Measurements from ENCODE around the gene HYI.
"Not testable (repeated sequence)": the region's sequence is repeated elsewhere in the genome, so short reads cannot be mapped to it uniquely, and the experiment has no call there.

HYI gene

GRCh38 chr1:43477716-43478115 lies 24.0 kb upstream of the HYI start:
- no peaks in the 10 kb centered on the region for H3K36me3 ChIP-seq (ENCODE audit: low read length)
- H3K9ac ChIP-seq (ENCODE audit: low read length), result no peak overlapping the region
- H3K27ac ChIP-seq (ENCODE audit: low read depth, low read length), result no peak overlapping the region
- H3K4me3 ChIP-seq (ENCODE audit: insufficient read depth, low read length, poor library complexity, severe bottlenecking), result no peak overlapping the region
- H3K4me2 ChIP-seq (ENCODE audit: low read depth, low read length, poor library complexity, severe bottlenecking), result no peak overlapping the region
- H3K27me3 ChIP-seq (ENCODE audit: low read length), result no peaks in the 10 kb centered on the region
- H3K9me2 ChIP-seq (replicated peaks; ENCODE audit: insufficient read depth, low read length), result no peaks in the 10 kb centered on the region
- no peaks in the 10 kb centered on the region for H3F3A ChIP-seq (ENCODE audit: insufficient read depth)
- no peak for TF ChIP-seq CTCF (IDR thresholded peaks at IDR 0.05; ENCODE audit: insufficient read depth, low read length, poor library complexity, severe bottlenecking)
- TF ChIP-seq EZH2phosphoT487 (conservative IDR thresholded peaks at IDR 0.05; ENCODE audit: low read length), result no peak
- H3K9me3 ChIP-seq (ENCODE audit: insufficient read depth, low read length), result no peaks in the 10 kb centered on the region
- H2AFZ ChIP-seq (ENCODE audit: low read depth, low read length, severe bottlenecking), result no peak overlapping the region
- no peaks in the 10 kb centered on the region for H4K20me1 ChIP-seq (ENCODE audit: low read depth, low read length)
- H3K79me2 ChIP-seq (ENCODE audit: insufficient read depth, low read length), result no peaks in the 10 kb centered on the region

- not testable (repeated sequence) for H3F3A ChIP-seq (ENCODE audit: insufficient read depth); H3K9me2 ChIP-seq (replicated peaks; ENCODE audit: insufficient read depth, low read length)
Measured at GRCh38 chr1:43475611-43476401, 22.1 kb upstream of the HYI start.

GRCh38 chr1:43473463-43473862 lies 19.7 kb upstream of the HYI start:
- H3K4me3 ChIP-seq (ENCODE audit: insufficient read depth, low read length, poor library complexity, severe bottlenecking), result no peak overlapping the region
- no peaks in the 10 kb centered on the region for H3K36me3 ChIP-seq (ENCODE audit: low read length)
- H3F3A ChIP-seq (ENCODE audit: insufficient read depth), result no peaks in the 10 kb centered on the region
- no peak overlapping the region for H2AFZ ChIP-seq (ENCODE audit: low read depth, low read length, severe bottlenecking)
- no peaks in the 10 kb centered on the region for H3K9me2 ChIP-seq (replicated peaks; ENCODE audit: insufficient read depth, low read length)
- no peaks in the 10 kb centered on the region for H3K9me3 ChIP-seq (ENCODE audit: insufficient read depth, low read length)
- H3K9ac ChIP-seq (ENCODE audit: low read length), result no peak overlapping the region
- H3K27ac ChIP-seq (ENCODE audit: low read depth, low read length), result no peak overlapping the region
- TF ChIP-seq CTCF (IDR thresholded peaks at IDR 0.05; ENCODE audit: insufficient read depth, low read length, poor library complexity, severe bottlenecking) (no peak), EZH2phosphoT487 (conservative IDR thresholded peaks at IDR 0.05; ENCODE audit: low read length) (no peak)
- H3K27me3 ChIP-seq (ENCODE audit: low read length), result no peaks in the 10 kb centered on the region
- H4K20me1 ChIP-seq (ENCODE audit: low read depth, low read length), result no peaks in the 10 kb centered on the region
- no peak overlapping the region for H3K4me2 ChIP-seq (ENCODE audit: low read depth, low read length, poor library complexity, severe bottlenecking)
- no peaks in the 10 kb centered on the region for H3K79me2 ChIP-seq (ENCODE audit: insufficient read depth, low read length)

More at GRCh38 chr1:43475611-43476401, 22.1 kb upstream of the HYI start:
- H2AFZ ChIP-seq (ENCODE audit: low read depth, low read length, severe bottlenecking); H3K4me3 ChIP-seq (ENCODE audit: insufficient read depth, low read length, poor library complexity, severe bottlenecking); H3K27ac ChIP-seq (ENCODE audit: low read depth, low read length); H3K36me3 ChIP-seq (ENCODE audit: low read length); H3K9ac ChIP-seq (ENCODE audit: low read length); H3K27me3 ChIP-seq (ENCODE audit: low read length); H4K20me1 ChIP-seq (ENCODE audit: low read depth, low read length); H3K9me3 ChIP-seq (ENCODE audit: insufficient read depth, low read length); H3K79me2 ChIP-seq (ENCODE audit: insufficient read depth, low read length); H3K4me2 ChIP-seq (ENCODE audit: low read depth, low read length, poor library complexity, severe bottlenecking): not testable (repeated sequence)

- H3K4me2 ChIP-seq (ENCODE audit: low read depth, low read length, poor library complexity, severe bottlenecking), result not testable (repeated sequence)
Measured at GRCh38 chr1:43472463-43473151, 18.9 kb upstream of the HYI start.

More at GRCh38 chr1:43472463-43473151, 18.9 kb upstream of the HYI start:
- H3K9me3 ChIP-seq (ENCODE audit: insufficient read depth, low read length); H3K79me2 ChIP-seq (ENCODE audit: insufficient read depth, low read length); H3K27ac ChIP-seq (ENCODE audit: low read depth, low read length); H3K4me3 ChIP-seq (ENCODE audit: insufficient read depth, low read length, poor library complexity, severe bottlenecking); H3K9ac ChIP-seq (ENCODE audit: low read length); H3K27me3 ChIP-seq (ENCODE audit: low read length); H3K36me3 ChIP-seq (ENCODE audit: low read length); H2AFZ ChIP-seq (ENCODE audit: low read depth, low read length, severe bottlenecking); H3F3A ChIP-seq (ENCODE audit: insufficient read depth); H4K20me1 ChIP-seq (ENCODE audit: low read depth, low read length); H3K9me2 ChIP-seq (replicated peaks; ENCODE audit: insufficient read depth, low read length): not testable (repeated sequence)
